ENCODE measurements around the gene SP140. TPM values are rescaled to one million over a fixed set of nuclear protein-coding genes. Genes with fewer than 3 reads are reported as not detected.

The SP140 gene
- total RNA-seq, 1 experiment from 2014 or later, result 0.32 TPM

- Histone ChIP-seq H3K9me3 (ENCODE audit: low read depth, low read length, poor library complexity, severe bottlenecking) (no peaks in the 10 kb centered on the region), H3K27ac (ENCODE audit: low read depth, low read length, poor library complexity, severe bottlenecking) (no peak overlapping the region), H3K27me3 (replicated peaks; ENCODE audit: insufficient read depth, low read depth, low read length, poor library complexity) (no peaks in the 10 kb centered on the region), H3K36me3 (ENCODE audit: insufficient read depth, low read length, poor library complexity, severe bottlenecking) (no peaks in the 10 kb centered on the region), H3K4me1 (ENCODE audit: insufficient read depth, low read length, poor library complexity, severe bottlenecking) (peaks cover 4% of the 10 kb centered on the region), H3K4me3 (ENCODE audit: low read depth, low read length, poor library complexity, severe bottlenecking) (no peak overlapping the region)
- CTCF ChIA-PET, result no interaction called here
- TF ChIP-seq EZH2 (IDR thresholded peaks at IDR 0.05; ENCODE audit: borderline replicate concordance, low read depth, low read length, poor library complexity, severe bottlenecking), result no peak
- TF ChIP-seq, protein P1, sequence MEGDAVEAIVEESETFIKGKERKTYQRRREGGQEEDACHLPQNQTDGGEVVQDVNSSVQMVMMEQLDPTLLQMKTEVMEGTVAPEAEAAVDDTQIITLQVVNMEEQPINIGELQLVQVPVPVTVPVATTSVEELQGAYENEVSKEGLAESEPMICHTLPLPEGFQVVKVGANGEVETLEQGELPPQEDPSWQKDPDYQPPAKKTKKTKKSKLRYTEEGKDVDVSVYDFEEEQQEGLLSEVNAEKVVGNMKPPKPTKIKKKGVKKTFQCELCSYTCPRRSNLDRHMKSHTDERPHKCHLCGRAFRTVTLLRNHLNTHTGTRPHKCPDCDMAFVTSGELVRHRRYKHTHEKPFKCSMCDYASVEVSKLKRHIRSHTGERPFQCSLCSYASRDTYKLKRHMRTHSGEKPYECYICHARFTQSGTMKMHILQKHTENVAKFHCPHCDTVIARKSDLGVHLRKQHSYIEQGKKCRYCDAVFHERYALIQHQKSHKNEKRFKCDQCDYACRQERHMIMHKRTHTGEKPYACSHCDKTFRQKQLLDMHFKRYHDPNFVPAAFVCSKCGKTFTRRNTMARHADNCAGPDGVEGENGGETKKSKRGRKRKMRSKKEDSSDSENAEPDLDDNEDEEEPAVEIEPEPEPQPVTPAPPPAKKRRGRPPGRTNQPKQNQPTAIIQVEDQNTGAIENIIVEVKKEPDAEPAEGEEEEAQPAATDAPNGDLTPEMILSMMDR (conservative IDR thresholded peaks at IDR 0.05; ENCODE audit: low read depth, low read length), result no peak
- BruUV-seq (replicated peaks), result no TSS peak
- DNase-seq (ENCODE audit: low spot score), result no peak
- intact Hi-C loops (cut with micrococcal nuclease; ENCODE audit: unreplicated experiment), result no loop called here
- POLR2A ChIA-PET (ENCODE audit: low non-redundant PET), result no interaction called here
Measured at GRCh38 chr2:230216489-230216888, 9.0 kb upstream of the SP140 start.

DNA sequence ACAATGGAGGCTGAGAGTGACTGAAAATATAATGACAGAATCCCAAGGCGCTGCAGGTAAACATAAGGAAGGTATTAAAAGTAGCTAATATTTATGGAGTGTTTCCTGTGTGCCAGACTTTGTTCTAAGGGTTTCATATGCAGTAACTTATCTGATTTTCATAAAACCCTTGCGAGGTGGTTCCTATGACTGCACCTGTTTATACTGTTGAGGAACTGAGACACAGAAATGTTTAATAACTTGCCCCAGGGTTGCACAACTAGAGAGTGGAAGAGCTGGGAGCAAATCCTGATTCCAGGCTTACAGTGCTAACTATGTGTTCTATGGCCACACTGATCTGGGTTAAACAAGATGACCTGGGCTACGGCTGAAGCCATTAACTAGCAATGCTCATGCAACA lies 8.1 kb upstream of the SP140 start:
- DNase-seq (ENCODE audit: low spot score), result no peak
- no TSS peak for BruUV-seq (replicated peaks)
- Histone ChIP-seq H3K4me3 (ENCODE audit: low read depth, low read length, poor library complexity, severe bottlenecking) (no peak overlapping the region), H3K27ac (ENCODE audit: low read depth, low read length, poor library complexity, severe bottlenecking) (no peak overlapping the region), H3K27me3 (replicated peaks; ENCODE audit: insufficient read depth, low read depth, low read length, poor library complexity) (no peaks in the 10 kb centered on the region), H3K4me1 (ENCODE audit: insufficient read depth, low read length, poor library complexity, severe bottlenecking) (peaks cover 4% of the 10 kb centered on the region), H3K36me3 (ENCODE audit: insufficient read depth, low read length, poor library complexity, severe bottlenecking) (no peaks in the 10 kb centered on the region), H3K9me3 (ENCODE audit: low read depth, low read length, poor library complexity, severe bottlenecking) (no peaks in the 10 kb centered on the region)
- CTCF ChIA-PET, result no interaction called here
- TF ChIP-seq EZH2 (IDR thresholded peaks at IDR 0.05; ENCODE audit: borderline replicate concordance, low read depth, low read length, poor library complexity, severe bottlenecking), result no peak
- TF ChIP-seq, protein P1 (conservative IDR thresholded peaks at IDR 0.05; ENCODE audit: low read depth, low read length), result no peak
- intact Hi-C loops (cut with micrococcal nuclease; ENCODE audit: unreplicated experiment), result no loop called here
- POLR2A ChIA-PET (ENCODE audit: low non-redundant PET), result interaction anchor here (0.7 kb wide), 1 partner anchor 247 kb away, joined by 6 read pairs; no protein-coding TSS in a partner anchor

- Histone ChIP-seq H3K27me3 (replicated peaks; ENCODE audit: insufficient read depth, low read depth, low read length, poor library complexity) (no peaks in the 10 kb centered on the region), H3K4me3 (ENCODE audit: low read depth, low read length, poor library complexity, severe bottlenecking) (no peak overlapping the region), H3K27ac (ENCODE audit: low read depth, low read length, poor library complexity, severe bottlenecking) (no peak overlapping the region), H3K36me3 (ENCODE audit: insufficient read depth, low read length, poor library complexity, severe bottlenecking) (no peaks in the 10 kb centered on the region), H3K4me1 (ENCODE audit: insufficient read depth, low read length, poor library complexity, severe bottlenecking) (peaks cover 4% of the 10 kb centered on the region), H3K9me3 (ENCODE audit: low read depth, low read length, poor library complexity, severe bottlenecking) (no peaks in the 10 kb centered on the region)
- TF ChIP-seq, protein P1 (conservative IDR thresholded peaks at IDR 0.05; ENCODE audit: low read depth, low read length), result no peak
- no peak for TF ChIP-seq EZH2 (IDR thresholded peaks at IDR 0.05; ENCODE audit: borderline replicate concordance, low read depth, low read length, poor library complexity, severe bottlenecking)
- ChIA-PET POLR2A (ENCODE audit: low non-redundant PET) (interaction anchor here (0.5 kb wide), 1 partner anchor 147 kb away, joined by 5 read pairs; no protein-coding TSS in a partner anchor), CTCF (no interaction called here)
- DNase-seq (ENCODE audit: low spot score), result no peak
- BruUV-seq (replicated peaks), result no TSS peak
- intact Hi-C loops (cut with micrococcal nuclease; ENCODE audit: unreplicated experiment), result no loop called here
Measured at GRCh38 chr2:230218421-230218820, 7.1 kb upstream of the SP140 start.
